ENCODE results near the gene SMIM36. TPM values are rescaled to one million over a fixed set of nuclear protein-coding genes. Genes with fewer than 3 reads are reported as not detected.

Gene SMIM36
- total and polyA plus RNA-seq, 10 of the 15 experiments (the other 5 are each of a cell fraction or from before 2014, with no cell fraction given) = not detected

DNA sequence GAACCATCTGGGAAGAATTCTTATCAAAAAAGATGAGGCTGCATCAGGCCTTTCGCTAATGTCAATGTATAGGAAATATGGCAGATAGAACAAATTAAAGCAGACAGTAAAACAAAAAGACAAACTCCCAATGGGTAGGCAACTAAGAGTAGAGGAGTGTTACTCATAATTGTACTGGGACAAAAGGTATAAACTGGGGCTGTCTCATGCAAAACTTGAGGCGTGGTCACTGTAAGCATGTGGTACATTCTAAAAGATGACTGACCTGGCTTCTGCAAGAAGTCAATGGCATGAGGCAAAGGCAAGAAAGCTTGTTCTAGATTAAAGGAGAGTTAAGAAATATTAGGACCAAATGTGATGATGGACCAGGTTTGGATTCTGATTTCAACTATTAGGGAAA, 26.7 kb downstream of the SMIM36 start:
- Histone ChIP-seq H3K27ac (ENCODE audit: control insufficient read depth, insufficient read depth) (no peak overlapping the region), H3K79me2 (ENCODE audit: control insufficient read depth, insufficient read depth, low read length) (no peaks in the 10 kb centered on the region), H3K9me3 (replicated peaks; ENCODE audit: control insufficient read depth, insufficient read depth, low read length) (no peaks in the 10 kb centered on the region), H3K4me3 (no peak overlapping the region), H3K36me3 (ENCODE audit: control insufficient read depth in 2 of 2, insufficient read depth in 2 of 2, low read length in 1 of 2) (no peaks in the 10 kb centered on the region), H3K4me2 (ENCODE audit: control insufficient read depth, insufficient read depth) (no peak overlapping the region), H3K27me3 (replicated peaks in 1 of 2; ENCODE audit: control insufficient read depth in 2 of 2, insufficient read depth in 2 of 2, low read length in 1 of 2) (no peaks in the 10 kb centered on the region), H3K4me1 (ENCODE audit: control insufficient read depth, insufficient read depth, low read length) (no peaks in the 10 kb centered on the region; the same call in 1 of the 2 replicates), H2AFZ (ENCODE audit: control insufficient read depth, low read depth, low read length) (no peak overlapping the region), H4K20me1 (ENCODE audit: control insufficient read depth, insufficient read depth) (no peaks in the 10 kb centered on the region), H3K9ac (ENCODE audit: control insufficient read depth, insufficient read depth, low read length) (no peak overlapping the region)
- ChIA-PET POLR2A (no interaction called here), RAD21 (ENCODE audit: unreplicated experiment) (no interaction called here), CTCF (interaction anchor here (1.3 kb wide), 1 partner anchor 61 kb away, joined by 3 read pairs; no protein-coding TSS in a partner anchor), SMC1A (ENCODE audit: uncharacterized antibody, unreplicated experiment) (interaction anchor here (0.8 to 4.5 kb wide), 3 partner anchors 66 to 94 kb away, joined by 3 to 19 read pairs (median 6); no protein-coding TSS in a partner anchor)
- ATAC-seq = peak; percentile 49; the same call in 2 of the 3 replicates
- no peak for FAIRE-seq
- no TSS peak for BruUV-seq (replicated peaks)
- in situ Hi-C loops (cut with MboI) = no loop called here
- no peak for DNase-seq (ENCODE audit: low read depth, low spot score)
- WGBS (ENCODE audit: insufficient coverage, insufficient replicate concordance, low lambda C conversion rate, missing lambda C conversion rate) = 73% methylated on average over 2 of the region's 2 CpGs
- intact Hi-C loops (cut with micrococcal nuclease; ENCODE audit: unreplicated experiment) = no loop called here
- TF ChIP-seq FOXK2 (IDR thresholded peaks at IDR 0.05) (no peak), WRNIP1 (IDR thresholded peaks at IDR 0.05; ENCODE audit: borderline replicate concordance, low read depth, low read length) (no peak), TAF1 (IDR thresholded peaks at IDR 0.05; ENCODE audit: borderline replicate concordance, low read depth, low read length) (no peak), SREBF1 (IDR thresholded peaks at IDR 0.05; ENCODE audit: low read length) (no peak), SIX5 (IDR thresholded peaks at IDR 0.05; ENCODE audit: low read depth, low read length, severe bottlenecking) (no peak), MEF2B (IDR thresholded peaks at IDR 0.05; ENCODE audit: partially characterized antibody, poor library complexity, severe bottlenecking) (no peak), KDM1A (IDR thresholded peaks at IDR 0.05; ENCODE audit: borderline replicate concordance) (no peak), RBBP5 (conservative IDR thresholded peaks at IDR 0.05) (no peak)
- TF ChIP-seq, protein P1, sequence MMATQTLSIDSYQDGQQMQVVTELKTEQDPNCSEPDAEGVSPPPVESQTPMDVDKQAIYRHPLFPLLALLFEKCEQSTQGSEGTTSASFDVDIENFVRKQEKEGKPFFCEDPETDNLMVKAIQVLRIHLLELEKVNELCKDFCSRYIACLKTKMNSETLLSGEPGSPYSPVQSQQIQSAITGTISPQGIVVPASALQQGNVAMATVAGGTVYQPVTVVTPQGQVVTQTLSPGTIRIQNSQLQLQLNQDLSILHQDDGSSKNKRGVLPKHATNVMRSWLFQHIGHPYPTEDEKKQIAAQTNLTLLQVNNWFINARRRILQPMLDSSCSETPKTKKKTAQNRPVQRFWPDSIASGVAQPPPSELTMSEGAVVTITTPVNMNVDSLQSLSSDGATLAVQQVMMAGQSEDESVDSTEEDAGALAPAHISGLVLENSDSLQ (IDR thresholded peaks at IDR 0.05) = no peak
- TF ChIP-seq, protein P2, sequence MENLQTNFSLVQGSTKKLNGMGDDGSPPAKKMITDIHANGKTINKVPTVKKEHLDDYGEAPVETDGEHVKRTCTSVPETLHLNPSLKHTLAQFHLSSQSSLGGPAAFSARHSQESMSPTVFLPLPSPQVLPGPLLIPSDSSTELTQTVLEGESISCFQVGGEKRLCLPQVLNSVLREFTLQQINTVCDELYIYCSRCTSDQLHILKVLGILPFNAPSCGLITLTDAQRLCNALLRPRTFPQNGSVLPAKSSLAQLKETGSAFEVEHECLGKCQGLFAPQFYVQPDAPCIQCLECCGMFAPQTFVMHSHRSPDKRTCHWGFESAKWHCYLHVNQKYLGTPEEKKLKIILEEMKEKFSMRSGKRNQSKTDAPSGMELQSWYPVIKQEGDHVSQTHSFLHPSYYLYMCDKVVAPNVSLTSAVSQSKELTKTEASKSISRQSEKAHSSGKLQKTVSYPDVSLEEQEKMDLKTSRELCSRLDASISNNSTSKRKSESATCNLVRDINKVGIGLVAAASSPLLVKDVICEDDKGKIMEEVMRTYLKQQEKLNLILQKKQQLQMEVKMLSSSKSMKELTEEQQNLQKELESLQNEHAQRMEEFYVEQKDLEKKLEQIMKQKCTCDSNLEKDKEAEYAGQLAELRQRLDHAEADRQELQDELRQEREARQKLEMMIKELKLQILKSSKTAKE (IDR thresholded peaks at IDR 0.05; ENCODE audit: low read depth, poor library complexity, severe bottlenecking) = no peak
- TF ChIP-seq, protein P3, sequence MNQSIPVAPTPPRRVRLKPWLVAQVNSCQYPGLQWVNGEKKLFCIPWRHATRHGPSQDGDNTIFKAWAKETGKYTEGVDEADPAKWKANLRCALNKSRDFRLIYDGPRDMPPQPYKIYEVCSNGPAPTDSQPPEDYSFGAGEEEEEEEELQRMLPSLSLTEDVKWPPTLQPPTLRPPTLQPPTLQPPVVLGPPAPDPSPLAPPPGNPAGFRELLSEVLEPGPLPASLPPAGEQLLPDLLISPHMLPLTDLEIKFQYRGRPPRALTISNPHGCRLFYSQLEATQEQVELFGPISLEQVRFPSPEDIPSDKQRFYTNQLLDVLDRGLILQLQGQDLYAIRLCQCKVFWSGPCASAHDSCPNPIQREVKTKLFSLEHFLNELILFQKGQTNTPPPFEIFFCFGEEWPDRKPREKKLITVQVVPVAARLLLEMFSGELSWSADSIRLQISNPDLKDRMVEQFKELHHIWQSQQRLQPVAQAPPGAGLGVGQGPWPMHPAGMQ (IDR thresholded peaks at IDR 0.05; ENCODE audit: borderline replicate concordance) = no peak
